C1 segment of cervical spinal cord (tissue), 14 donors: ENCODE results near the gene GHDC.
"Not testable (repeated sequence)": the region's sequence is repeated elsewhere in the genome, so short reads cannot be mapped to it uniquely, and the experiment has no call there.

Experiments
- DNase-seq, 14 donors: peaks; one replicate each; lab custom pipeline; 2025; lab: John Stamatoyannopoulos, UW

Gene GHDC

GRCh38 chr17:42193969-42194899 is at the start of gene GHDC:
Gene GHDC (minus strand): TSS chr17:42194494. CDS start chr17:42193581, 913 bp downstream.
- peak in 13 of 14 donors; percentile 55 to 86 (median 81) for DNase-seq

- no peak for DNase-seq
Observed at GRCh38 chr17:42243493-42243982, 49.2 kb upstream of the GHDC start.

GRCh38 chr17:42241871-42242270 is 47.6 kb upstream of the GHDC start:
- DNase-seq: peak in 1 of 14 donors; percentile 32

GRCh38 chr17:42240863-42241262 is 46.6 kb upstream of the GHDC start:
- not testable (repeated sequence) for DNase-seq

- DNase-seq: no peak
Observed at GRCh38 chr17:42240201-42240600, 45.9 kb upstream of the GHDC start.

- not testable (repeated sequence) for DNase-seq
Observed at GRCh38 chr17:42239576-42239975, 45.3 kb upstream of the GHDC start.

- no peak for DNase-seq
Observed at GRCh38 chr17:42236760-42237159, 42.5 kb upstream of the GHDC start.

GRCh38 chr17:42233994-42234393 is 39.7 kb upstream of the GHDC start:
- DNase-seq: no peak

- DNase-seq: no peak
Observed at GRCh38 chr17:42233156-42233555, 38.9 kb upstream of the GHDC start.

GRCh38 chr17:42230225-42230624 is 35.9 kb upstream of the GHDC start:
- DNase-seq: no peak

- DNase-seq: no peak
Observed at GRCh38 chr17:42227849-42228700, 33.8 kb upstream of the GHDC start.

- no peak for DNase-seq
Observed at GRCh38 chr17:42225646-42226045, 31.4 kb upstream of the GHDC start.

GRCh38 chr17:42224651-42225050 is 30.4 kb upstream of the GHDC start:
- DNase-seq: no peak

GRCh38 chr17:42221886-42222745 is 27.8 kb upstream of the GHDC start:
- DNase-seq: peak in 6 of 14 donors; percentile 4 to 24 (median 6)

- not testable (repeated sequence) for DNase-seq
Observed at GRCh38 chr17:42219280-42219679, 25.0 kb upstream of the GHDC start.

- DNase-seq: no peak
Observed at GRCh38 chr17:42214156-42214555, 19.9 kb upstream of the GHDC start.

GRCh38 chr17:42212382-42212781 is 18.1 kb upstream of the GHDC start:
- no peak for DNase-seq

GRCh38 chr17:42211921-42212341 is 17.6 kb upstream of the GHDC start:
- DNase-seq: peak in 10 of 14 donors; percentile 6 to 71 (median 56)

- no peak for DNase-seq
Observed at GRCh38 chr17:42210046-42210445, 15.8 kb upstream of the GHDC start.

- not testable (repeated sequence) for DNase-seq
Observed at GRCh38 chr17:42206153-42206612, 11.9 kb upstream of the GHDC start.

- DNase-seq: no peak
Observed at GRCh38 chr17:42203354-42203753, 9.1 kb upstream of the GHDC start.
